ENCODE measurements around the gene EIF4A2. TPM values are rescaled to one million over a fixed set of nuclear protein-coding genes. Genes with fewer than 3 reads are reported as not detected.

The EIF4A2 gene
- total and polyA plus RNA-seq, 10 of the 15 experiments (the other 5 are each of a cell fraction or from before 2014, with no cell fraction given) = 154 to 680 (median 259) TPM

- CTCF ChIA-PET = no interaction called here
- no peak overlapping the region for H3K4me3 ChIP-seq
These were observed 32.1 kb downstream of the EIF4A2 start for GRCh38 chr3:186815435-186815834.

GRCh38 chr3:186818516-186818915 lies 35.1 kb downstream of the EIF4A2 start:
- Histone ChIP-seq H2AFZ (ENCODE audit: control insufficient read depth, low read depth, low read length) (no peak overlapping the region), H3K4me1 (ENCODE audit: control insufficient read depth, insufficient read depth, low read length) (no peaks in the 10 kb centered on the region), H3K9ac (ENCODE audit: control insufficient read depth, insufficient read depth, low read length) (no peak overlapping the region), H3K27me3 (replicated peaks in 1 of 2; ENCODE audit: control insufficient read depth in 2 of 2, insufficient read depth in 2 of 2, low read length in 1 of 2) (peaks cover 0 to 1% of the 10 kb centered on the region in 2 experiments; a peak in 3 of 4 replicates), H3K9me3 (replicated peaks; ENCODE audit: control insufficient read depth, insufficient read depth, low read length) (no peaks in the 10 kb centered on the region), H3K27ac (ENCODE audit: control insufficient read depth, insufficient read depth) (no peak overlapping the region), H3K4me3 (no peak overlapping the region), H4K20me1 (ENCODE audit: control insufficient read depth, insufficient read depth) (no peaks in the 10 kb centered on the region; the same call in 1 of the 2 replicates), H3K79me2 (ENCODE audit: control insufficient read depth, insufficient read depth, low read length) (no peaks in the 10 kb centered on the region), H3K4me2 (ENCODE audit: control insufficient read depth, insufficient read depth) (no peak overlapping the region), H3K36me3 (ENCODE audit: control insufficient read depth in 2 of 2, insufficient read depth in 2 of 2, low read length in 1 of 2) (no peaks in the 10 kb centered on the region)
- WGBS (ENCODE audit: insufficient coverage, insufficient replicate concordance, low lambda C conversion rate, missing lambda C conversion rate) = 98% methylated on average over 5 of the region's 5 CpGs
- intact Hi-C loops (cut with micrococcal nuclease; ENCODE audit: unreplicated experiment) (no loop called here), in situ Hi-C loops (cut with MboI) (no loop called here)
- DNase-seq (ENCODE audit: low read depth, low spot score) (no peak), ATAC-seq (no peak), FAIRE-seq (no peak)
- SMC1A ChIA-PET (ENCODE audit: uncharacterized antibody, unreplicated experiment) = interaction anchor here (1.5 to 2.3 kb wide), 2 partner anchors 201 to 204 kb away, joined by 3 to 8 read pairs; no protein-coding TSS in a partner anchor
- CTCF ChIA-PET = interaction anchor here (1.1 to 9.3 kb wide), 4 partner anchors 9 to 208 kb away, joined by 3 to 183 read pairs (median 4); partner anchors contain the start of gene AHSG
- BruUV-seq (replicated peaks) = no TSS peak
- RAD21 ChIA-PET (ENCODE audit: unreplicated experiment) = interaction anchor here (1.8 to 1.9 kb wide), 2 partner anchors 202 to 204 kb away, joined by 3 to 5 read pairs; no protein-coding TSS in a partner anchor
- POLR2A ChIA-PET = interaction anchor here (0.9 kb wide), 1 partner anchor 203 kb away, joined by 3 read pairs; no protein-coding TSS in a partner anchor
- no peak for TF ChIP-seq JUNB (IDR thresholded peaks at IDR 0.05)
- no peak for TF ChIP-seq IRF3 (IDR thresholded peaks at IDR 0.05)
- no peak for TF ChIP-seq CHD2 (IDR thresholded peaks at IDR 0.05; ENCODE audit: borderline replicate concordance, low read depth, low read length)
- TF ChIP-seq ATF2 (IDR thresholded peaks at IDR 0.05; ENCODE audit: low read length) = no peak
- no peak for TF ChIP-seq RELB (IDR thresholded peaks at IDR 0.05; ENCODE audit: low read depth)
- no peak for TF ChIP-seq ZNF217 (IDR thresholded peaks at IDR 0.05)
- no peak for TF ChIP-seq TCF3 (IDR thresholded peaks at IDR 0.05; ENCODE audit: borderline replicate concordance, insufficient read depth, low read depth, low read length)
- no peak for TF ChIP-seq RFX5 (IDR thresholded peaks at IDR 0.05; ENCODE audit: low read depth, low read length)
- TF ChIP-seq CBFB (IDR thresholded peaks at IDR 0.05; ENCODE audit: low read depth) = no peak
- TF ChIP-seq LARP7 (IDR thresholded peaks at IDR 0.05) = no peak
- TF ChIP-seq KDM1A (IDR thresholded peaks at IDR 0.05; ENCODE audit: borderline replicate concordance) = no peak
- TF ChIP-seq ZNF24 (IDR thresholded peaks at IDR 0.05) = no peak

More at GRCh38 chr3:186815435-186815834, 32.1 kb downstream of the EIF4A2 start:
- DNase-seq (ENCODE audit: low read depth, low spot score) (no peak), ATAC-seq (no peak), FAIRE-seq (no peak)
- Histone ChIP-seq H3K4me1 (ENCODE audit: control insufficient read depth, insufficient read depth, low read length) (no peaks in the 10 kb centered on the region), H3K79me2 (ENCODE audit: control insufficient read depth, insufficient read depth, low read length) (no peaks in the 10 kb centered on the region), H2AFZ (ENCODE audit: control insufficient read depth, low read depth, low read length) (no peak overlapping the region), H4K20me1 (ENCODE audit: control insufficient read depth, insufficient read depth) (no peaks in the 10 kb centered on the region; the same call in 1 of the 2 replicates), H3K27me3 (replicated peaks in 1 of 2; ENCODE audit: control insufficient read depth in 2 of 2, insufficient read depth in 2 of 2, low read length in 1 of 2) (peaks cover 0 to 1% of the 10 kb centered on the region in 2 experiments; a peak in 2 of 4 replicates), H3K4me2 (ENCODE audit: control insufficient read depth, insufficient read depth) (no peak overlapping the region), H3K9ac (ENCODE audit: control insufficient read depth, insufficient read depth, low read length) (no peak overlapping the region), H3K9me3 (replicated peaks; ENCODE audit: control insufficient read depth, insufficient read depth, low read length) (no peaks in the 10 kb centered on the region), H3K36me3 (ENCODE audit: control insufficient read depth in 2 of 2, insufficient read depth in 2 of 2, low read length in 1 of 2) (no peaks in the 10 kb centered on the region), H3K27ac (ENCODE audit: control insufficient read depth, insufficient read depth) (no peak overlapping the region)
- TF ChIP-seq SRF (IDR thresholded peaks at IDR 0.05; ENCODE audit: low read depth in 2 of 2, low read length in 2 of 2) (no peak), NBN (IDR thresholded peaks at IDR 0.05) (no peak), ZNF24 (IDR thresholded peaks at IDR 0.05) (no peak), CBFB (IDR thresholded peaks at IDR 0.05; ENCODE audit: low read depth) (no peak), CHD2 (IDR thresholded peaks at IDR 0.05; ENCODE audit: borderline replicate concordance, low read depth, low read length) (no peak), FOXM1 (IDR thresholded peaks at IDR 0.05; ENCODE audit: low read depth, low read length) (no peak), ZNF622 (IDR thresholded peaks at IDR 0.05) (no peak), LARP7 (IDR thresholded peaks at IDR 0.05) (no peak), SP1 (IDR thresholded peaks at IDR 0.05; ENCODE audit: low read depth, low read length) (no peak)
- intact Hi-C loops (cut with micrococcal nuclease; ENCODE audit: unreplicated experiment) (no loop called here), in situ Hi-C loops (cut with MboI) (no loop called here)
- POLR2A ChIA-PET = interaction anchor here (0.6 kb wide), 2 partner anchors 80 to 111 kb away, joined by 3 to 4 read pairs; no protein-coding TSS in a partner anchor
- RAD21 ChIA-PET (ENCODE audit: unreplicated experiment) = no interaction called here
- BruUV-seq (replicated peaks) = no TSS peak
- 95% methylated on average over 1 of the region's 1 CpG for WGBS (ENCODE audit: insufficient coverage, insufficient replicate concordance, low lambda C conversion rate, missing lambda C conversion rate)
- SMC1A ChIA-PET (ENCODE audit: uncharacterized antibody, unreplicated experiment) = no interaction called here

Data from GM12878 (cell line).